Kidney glomerular epithelial cell (primary cell): ENCODE measurements around the gene METTL23.
"Not testable (repeated sequence)": the region's sequence is repeated elsewhere in the genome, so short reads cannot be mapped to it uniquely, and the experiment has no call there.

Experiments
- DNase-seq: peaks from one replicate; lab custom pipeline; 2025; lab: John Stamatoyannopoulos, UW

METTL23 gene

GRCh38 chr17:76695059-76695831 is 31.4 kb upstream of the METTL23 start:
- peak; percentile 38 for DNase-seq

- DNase-seq = no peak
These were observed 29.6 kb upstream of the METTL23 start for GRCh38 chr17:76696763-76697701.

- DNase-seq = peak; percentile 55
These were observed 28.8 kb upstream of the METTL23 start for GRCh38 chr17:76697702-76698465.

- DNase-seq = not testable (repeated sequence)
These were observed 28.1 kb upstream of the METTL23 start for GRCh38 chr17:76698466-76698977.

GRCh38 chr17:76700270-76700616 is 26.4 kb upstream of the METTL23 start:
- no peak for DNase-seq

- peak; percentile 70 for DNase-seq
These were observed 25.8 kb upstream of the METTL23 start for GRCh38 chr17:76700617-76701470.

GRCh38 chr17:76701471-76701967 is 25.1 kb upstream of the METTL23 start:
- DNase-seq = no peak

- no peak for DNase-seq
These were observed 24.6 kb upstream of the METTL23 start for GRCh38 chr17:76702076-76702475.

- no peak for DNase-seq
These were observed 23.6 kb upstream of the METTL23 start for GRCh38 chr17:76702941-76703637.

GRCh38 chr17:76704805-76705204 is 21.8 kb upstream of the METTL23 start:
- DNase-seq = no peak

GRCh38 chr17:76706817-76707216 is 19.8 kb upstream of the METTL23 start:
- DNase-seq = no peak

GRCh38 chr17:76707985-76708807 is 18.4 kb upstream of the METTL23 start:
- no peak for DNase-seq

- peak; percentile 93 for DNase-seq
These were observed 17.3 kb upstream of the METTL23 start for GRCh38 chr17:76709077-76709950.

- not testable (repeated sequence) for DNase-seq
These were observed 16.4 kb upstream of the METTL23 start for GRCh38 chr17:76709951-76710862.

GRCh38 chr17:76710863-76711611 is 15.6 kb upstream of the METTL23 start, which contains the start of gene MXRA7:
MXRA7 (minus strand) TSS chr17:76710965; CDS start chr17:76710946, 19 bp downstream.
- DNase-seq = no peak

- not testable (repeated sequence) for DNase-seq
These were observed 14.3 kb upstream of the METTL23 start for GRCh38 chr17:76712321-76712720.
